Fibroblast of skin of scalp (primary cell): Measurements from ENCODE around the gene TIMM50.
A peak's percentile ranks its signal among the peaks of the same experiment; 100 is the strongest.

Experiments used
- DNase-seq: peaks from one replicate; pipeline ENCODE4 v3.0.0-alpha.2; 2013

Gene TIMM50

GRCh38 chr19:39533791-39534190, 53.2 kb downstream of the TIMM50 start:
- no peak for DNase-seq

DNA sequence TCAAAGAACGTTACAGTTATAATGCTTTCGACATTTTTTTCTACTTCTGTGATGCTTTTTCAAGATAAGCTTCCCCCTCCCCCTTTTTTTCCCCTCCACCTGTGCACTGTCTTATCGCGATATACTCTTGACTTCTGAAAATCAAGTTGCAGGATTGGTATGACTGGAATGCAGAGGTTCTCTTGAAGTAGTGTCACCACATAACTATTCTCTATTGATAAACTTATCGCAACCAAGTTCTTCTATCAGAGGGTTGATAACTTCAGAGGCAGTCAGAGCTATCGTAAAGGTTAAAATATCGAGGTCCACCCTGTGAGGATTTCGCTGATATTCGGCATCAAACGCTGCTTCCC, 58.5 kb downstream of the TIMM50 start:
- DNase-seq, result no peak

- DNase-seq, result peak; percentile 93
These were observed 59.1 kb downstream of the TIMM50 start, which contains the start of gene EID2 for GRCh38 chr19:39539518-39540332. Gene EID2, minus strand, starts transcription at chr19:39540161. Its CDS starts 82 bp downstream, at chr19:39540079.

DNA sequence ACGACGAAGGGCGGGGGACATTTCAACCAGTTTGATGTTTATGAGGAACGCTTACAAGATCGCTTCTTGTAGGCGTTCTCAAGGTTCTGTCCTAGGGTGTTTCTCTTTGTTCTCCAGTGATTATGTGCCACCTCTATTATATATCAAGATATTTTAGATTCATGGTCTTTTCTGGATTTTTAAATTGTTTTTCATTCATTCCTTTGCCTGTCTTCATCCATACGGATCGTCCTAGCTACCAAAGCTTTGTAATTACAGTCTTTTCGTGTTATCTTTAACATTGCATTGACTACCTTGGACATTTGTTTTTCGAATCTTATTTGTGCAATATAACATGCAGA, 59.7 kb downstream of the TIMM50 start:
- DNase-seq, result no peak
